H9 (cell line): Measurements from ENCODE around the gene PRELID2. TPM values are rescaled to one million over a fixed set of nuclear protein-coding genes. Genes with fewer than 3 reads are reported as not detected.
A peak's percentile ranks its signal among the peaks of the same experiment; 100 is the strongest.

ENCODE experiments used
- DNase-seq: peaks from one replicate; pipeline ENCODE4 v3.0.0-alpha.2; 2017
- H2AFZ ChIP-seq: one replicate; pipeline ENCODE4 v1.6.1; 2013; ENCODE audit warnings: mild to moderate bottlenecking, low read length, control low read depth, moderate library complexity
- H2AK5ac ChIP-seq: 2 replicates; pipeline ENCODE4 v1.6.1; 2013; ENCODE audit warnings: low read length, control low read depth, mixed read lengths; ENCODE audit not compliant: insufficient read length
- H2BK120ac ChIP-seq: one replicate; pipeline ENCODE4 v1.6.1; 2013; ENCODE audit warnings: low read depth, mild to moderate bottlenecking, low read length, control low read depth, inconsistent platforms; ENCODE audit not compliant: poor library complexity, severe bottlenecking
- H2BK12ac ChIP-seq: 2 replicates; pipeline ENCODE4 v1.6.1; 2013; ENCODE audit warnings: low read length, control low read depth, mixed read lengths, low read depth; ENCODE audit not compliant: insufficient read length
- H2BK15ac ChIP-seq: 2 replicates; pipeline ENCODE4 v1.6.1; 2013; ENCODE audit warnings: low read depth, low read length, control low read depth
- H2BK20ac ChIP-seq: one replicate; pipeline ENCODE4 v1.6.1; 2013; ENCODE audit warnings: low read depth, mild to moderate bottlenecking, low read length, control low read depth, inconsistent platforms; ENCODE audit not compliant: poor library complexity, severe bottlenecking
- H2BK5ac ChIP-seq: 2 replicates; pipeline ENCODE4 v1.6.1; 2013; ENCODE audit warnings: low read length, control low read depth, mixed read lengths; ENCODE audit not compliant: insufficient read length
- H3K14ac ChIP-seq: 2 replicates; pipeline ENCODE4 v1.6.1; 2013; ENCODE audit warnings: low read length, control low read depth; ENCODE audit not compliant: insufficient read depth
- H3K18ac ChIP-seq: 2 replicates; pipeline ENCODE4 v1.6.1; 2013; ENCODE audit warnings: low read depth, mild to moderate bottlenecking, mixed read lengths, low read length, control low read depth; ENCODE audit not compliant: insufficient read length
- H3K23ac ChIP-seq: 2 replicates; pipeline ENCODE4 v1.6.1; 2013; ENCODE audit warnings: low read length, control low read depth, mixed read lengths, low read depth; ENCODE audit not compliant: insufficient read length
- H3K23me2 ChIP-seq: 2 replicates; pipeline ENCODE4 v1.6.1; 2013; ENCODE audit warnings: low read depth, mild to moderate bottlenecking, mixed read lengths, low read length, control low read depth; ENCODE audit not compliant: insufficient read length, poor library complexity, severe bottlenecking
- H3K27ac ChIP-seq: 2 replicates; pipeline ENCODE4 v1.5.1; 2013; ENCODE audit warnings: low read length, control low read depth, mixed read lengths, low read depth; ENCODE audit not compliant: insufficient read length
- H3K27me3 ChIP-seq: 2 replicates; pipeline ENCODE4 v1.6.1; 2013; ENCODE audit warnings: low read length, control low read depth, inconsistent platforms; ENCODE audit not compliant: insufficient read depth
- H3K4ac ChIP-seq: 2 replicates; pipeline ENCODE4 v1.6.1; 2013; ENCODE audit warnings: low read depth, mild to moderate bottlenecking, control low read depth, inconsistent platforms, low read length, moderate library complexity
- H3K4me1 ChIP-seq: 2 replicates; pipeline ENCODE4 v1.6.1; 2013; ENCODE audit warnings: low read length, control low read depth, inconsistent platforms; ENCODE audit not compliant: insufficient read depth
- H3K4me2 ChIP-seq: 2 replicates; pipeline ENCODE4 v1.6.1; 2013; ENCODE audit warnings: low read length, control low read depth, mixed read lengths; ENCODE audit not compliant: insufficient read length, insufficient read depth
- H3K56ac ChIP-seq: 2 replicates; pipeline ENCODE4 v1.6.1; 2013; ENCODE audit warnings: low read depth, mild to moderate bottlenecking, mixed read lengths, low read length, control low read depth; ENCODE audit not compliant: insufficient read length
- H3K79me1 ChIP-seq: 2 replicates; pipeline ENCODE4 v1.6.1; 2013; ENCODE audit warnings: low read depth, mild to moderate bottlenecking, moderate library complexity, low read length, control low read depth, inconsistent platforms; ENCODE audit not compliant: insufficient read depth, poor library complexity, severe bottlenecking
- H3K79me2 ChIP-seq: 2 replicates; pipeline ENCODE4 v1.6.1; 2013; ENCODE audit warnings: low read length, control low read depth, inconsistent platforms; ENCODE audit not compliant: insufficient read depth
- H3K9ac ChIP-seq: 2 replicates; pipeline ENCODE4 v1.6.1; 2013; ENCODE audit warnings: low read length, control low read depth, mixed read lengths; ENCODE audit not compliant: insufficient read length; ENCODE audit errors: extremely low read depth
- H3K9me3 ChIP-seq: one replicate; pipeline ENCODE4 v1.6.1; 2013; ENCODE audit warnings: low read depth, low read length, inconsistent platforms; ENCODE audit not compliant: control insufficient read depth
- H3T11ph ChIP-seq: one replicate; pipeline ENCODE4 v1.6.1; 2013; ENCODE audit warnings: mild to moderate bottlenecking, low read length, control low read depth, inconsistent platforms
- H4K20me1 ChIP-seq: one replicate; pipeline ENCODE4 v1.6.1; 2013; ENCODE audit not compliant: control insufficient read depth, insufficient read length, insufficient read depth
- H4K5ac ChIP-seq: 2 replicates; pipeline ENCODE4 v1.6.1; 2013; ENCODE audit warnings: low read depth, mild to moderate bottlenecking, mixed read lengths, low read length, control low read depth; ENCODE audit not compliant: insufficient read length
- H4K8ac ChIP-seq: replicated peaks from 2 replicates; pipeline ENCODE4 v1.6.1; 2013; ENCODE audit warnings: low read length, control low read depth, mixed read lengths, low read depth; ENCODE audit not compliant: insufficient read length
- H4K91ac ChIP-seq: 2 replicates; pipeline ENCODE4 v1.6.1; 2013; ENCODE audit warnings: low read depth, mild to moderate bottlenecking, moderate library complexity, mixed read lengths, low read length, control low read depth; ENCODE audit not compliant: insufficient read length
- H3K27ac Mint-ChIP-seq, 3 experiments: 2 replicates in 2 of 3; 3 replicates in 1 of 3; pipeline ENCODE4 v1.8.0; 2020 to 2021; ENCODE audit warnings: mixed read lengths in 3 of 3, mild to moderate bottlenecking in 1 of 3, moderate library complexity in 1 of 3
- H3K27me3 Mint-ChIP-seq: 2 replicates; pipeline ENCODE4 v1.8.0; 2021; ENCODE audit warnings: low read depth, mild to moderate bottlenecking, moderate library complexity, mixed read lengths
- H3K36me3 Mint-ChIP-seq, 3 experiments: 2 replicates in 2 of 3; 3 replicates in 1 of 3; pipeline ENCODE4 v1.8.0; 2020 to 2021; ENCODE audit warnings: low read depth in 3 of 3, mixed read lengths in 3 of 3; ENCODE audit not compliant: insufficient read depth in 1 of 3
- H3K4me1 Mint-ChIP-seq, 2 experiments: 2 replicates each; pipeline ENCODE4 v1.8.0; 2020; ENCODE audit warnings: mixed read lengths in 2 of 2
- H3K4me3 Mint-ChIP-seq, 2 experiments: 2 replicates in 1 of 2; 3 replicates in 1 of 2; pipeline ENCODE4 v1.8.0; 2020 to 2021; ENCODE audit warnings: mild to moderate bottlenecking in 2 of 2, mixed read lengths in 2 of 2, moderate library complexity in 1 of 2
- H3K9me3 Mint-ChIP-seq, 2 experiments: 2 replicates in 1 of 2; 3 replicates in 1 of 2; pipeline ENCODE4 v1.8.0; 2020; ENCODE audit warnings: mild to moderate bottlenecking in 2 of 2, mixed read lengths in 2 of 2, moderate library complexity in 1 of 2
- CTCF ChIP-seq: fragments of 200-600 bp; sonication (generic); conservative IDR thresholded peaks from 3 replicates; pipeline ENCODE4 v1.8.0; 2021; ENCODE audit warnings: antibody characterized with exemption, mild to moderate bottlenecking
- whole genome bisulfite sequencing: extraction: QIAGEN DNeasy Blood & Tissue Kit; methylation state at CpG from one replicate; pipeline ENCODE4 v1.1.7; 2013; ENCODE audit warnings: missing lambda C conversion rate, low lambda C conversion rate, mixed read lengths; ENCODE audit not compliant: insufficient read length; ENCODE audit errors: extremely low coverage; 5-methylcytosine and 5-hydroxymethylcytosine counted together
- total RNA-seq: library from RNA; stranded (reverse); gene quantifications from 2 replicates; pipeline ENCODE4 v1.2.1, GENCODE V29; 2021

PRELID2 gene
- total RNA-seq, 1 experiment from 2014 or later: 13.2 TPM

- Histone ChIP-seq H2BK20ac (no peak overlapping the region), H3T11ph (no peak overlapping the region), H4K5ac (no peak overlapping the region), H3K4me1 (no peaks in the 10 kb centered on the region), H2BK5ac (no peak overlapping the region), H2AK5ac (no peak overlapping the region), H3K14ac (no peak overlapping the region), H3K27me3 (no peaks in the 10 kb centered on the region), H3K18ac (no peak overlapping the region), H4K8ac (no peak overlapping the region), H3K79me2 (no peaks in the 10 kb centered on the region), H3K27ac (no peak overlapping the region), H4K20me1 (no peaks in the 10 kb centered on the region), H3K23ac (no peak overlapping the region), H2BK12ac (no peak overlapping the region), H4K91ac (no peak overlapping the region), H2BK15ac (no peak overlapping the region), H3K9me3 (no peaks in the 10 kb centered on the region), H3K56ac (no peak overlapping the region), H3K4me2 (no peak overlapping the region), H3K23me2 (no peaks in the 10 kb centered on the region), H3K79me1 (no peaks in the 10 kb centered on the region), H2AFZ (no peak overlapping the region), H2BK120ac (no peak overlapping the region), H3K4ac (no peak overlapping the region), H3K9ac (no peak overlapping the region)
- DNase-seq: no peak
- peak; percentile 76 for TF ChIP-seq CTCF
- Mint-ChIP-seq H3K4me1 (peaks cover 3 to 4% of the 10 kb centered on the region in 2 experiments; a peak in 2 of 4 replicates), H3K36me3 (no peaks in the 10 kb centered on the region), H3K9me3 (no peaks in the 10 kb centered on the region), H3K27ac (no peak overlapping the region), H3K27me3 (no peaks in the 10 kb centered on the region), H3K4me3 (no peak overlapping the region)
- no CpG with 5 or more reads among the region's 1 CpG for WGBS
Observed at GRCh38 chr5:145718956-145719355, 116.2 kb downstream of the PRELID2 start.
